DMS153 (cell line): ENCODE results near the gene SDR39U1.
A peak's percentile ranks its signal among the peaks of the same experiment; 100 is the strongest.

Experiments used
- DNase-seq: peaks from one replicate; lab custom pipeline; 2025; lab: John Stamatoyannopoulos, UW

Gene SDR39U1

DNA sequence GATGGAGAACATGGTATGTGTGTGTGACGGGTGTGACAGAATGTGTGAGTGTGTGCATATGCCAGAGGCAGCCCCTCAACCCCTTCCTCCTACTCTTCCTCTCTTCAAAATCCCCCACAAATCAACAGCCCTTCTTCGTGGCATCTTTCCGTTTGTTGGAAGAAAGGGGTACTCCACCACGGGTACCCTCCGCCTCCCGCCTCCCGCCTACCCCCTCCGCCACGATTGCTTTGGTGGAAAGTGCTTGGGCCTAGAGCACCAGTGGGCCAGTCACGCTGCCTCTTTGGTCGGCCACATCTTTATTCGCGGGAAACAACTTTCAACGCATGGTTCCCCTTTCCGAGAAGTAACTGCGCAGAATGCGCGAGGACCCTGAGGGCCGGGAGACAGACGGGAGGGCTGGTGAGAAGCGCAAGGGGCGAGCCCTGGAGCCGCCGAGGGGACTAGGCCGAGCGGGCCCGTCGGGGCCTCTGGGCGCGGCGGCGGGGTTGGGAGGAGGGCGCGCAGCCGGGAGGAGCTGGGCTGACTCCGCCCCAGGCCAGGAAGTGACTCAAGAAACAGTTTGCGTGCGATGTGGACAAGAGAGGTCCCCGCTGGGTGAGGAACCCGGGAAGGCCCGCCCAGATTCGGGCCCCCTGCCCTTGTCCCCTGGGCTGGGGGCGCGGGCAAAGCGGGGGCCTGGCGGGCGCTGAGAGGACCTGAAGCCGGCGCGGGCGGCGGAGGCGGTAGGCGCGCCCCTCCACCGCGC lies 13.0 kb downstream of the SDR39U1 start, which contains the start of the genes CBLN3 and KHNYN:
CBLN3 (minus strand) TSS at position 274 of the 748 bp plus-strand sequence. CDS start 614 bp downstream, outside the sequence.
KHNYN (plus strand) TSS at position 560 of the 748 bp plus-strand sequence. CDS start 777 bp downstream, outside the sequence.
- DNase-seq, result peak; percentile 76

DNA sequence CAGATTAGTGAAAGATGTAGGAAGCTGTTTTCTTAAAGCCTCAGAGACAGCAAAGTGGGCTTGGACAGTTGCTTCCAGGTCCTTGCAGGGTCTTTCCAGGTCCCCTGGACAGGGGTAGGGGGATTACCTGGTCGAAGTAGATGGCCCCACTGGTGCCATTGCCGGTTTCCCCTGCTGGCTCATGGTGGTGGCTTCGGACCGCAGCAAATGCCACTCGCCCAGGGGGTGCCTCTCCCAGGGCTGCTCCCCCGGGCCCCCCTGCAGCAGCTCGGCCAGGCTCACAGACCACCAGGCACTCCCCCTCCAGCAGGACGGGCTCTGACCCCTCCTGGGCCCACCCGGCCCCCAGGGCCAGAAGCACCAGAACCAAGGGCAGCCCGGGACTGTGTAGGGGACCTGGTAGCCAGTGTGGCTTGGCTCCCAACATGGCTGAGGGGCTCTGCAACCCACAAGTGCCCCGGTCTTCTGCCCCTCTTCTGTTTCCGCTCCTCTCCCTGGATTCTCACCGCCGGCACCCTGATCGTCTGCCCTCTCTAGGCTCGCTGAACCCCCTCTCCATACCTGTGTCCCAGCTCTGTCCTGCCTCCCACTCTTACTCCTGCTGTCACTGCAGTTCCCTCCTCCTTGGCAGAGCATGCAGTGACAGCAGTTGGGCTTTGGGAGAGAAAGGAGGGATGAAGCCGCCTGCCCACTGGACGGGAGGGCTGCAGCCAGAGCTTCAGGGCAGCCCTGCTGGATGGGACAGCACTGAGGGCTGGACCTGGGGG lies 13.8 kb downstream of the SDR39U1 start:
- DNase-seq, result no peak

DNA sequence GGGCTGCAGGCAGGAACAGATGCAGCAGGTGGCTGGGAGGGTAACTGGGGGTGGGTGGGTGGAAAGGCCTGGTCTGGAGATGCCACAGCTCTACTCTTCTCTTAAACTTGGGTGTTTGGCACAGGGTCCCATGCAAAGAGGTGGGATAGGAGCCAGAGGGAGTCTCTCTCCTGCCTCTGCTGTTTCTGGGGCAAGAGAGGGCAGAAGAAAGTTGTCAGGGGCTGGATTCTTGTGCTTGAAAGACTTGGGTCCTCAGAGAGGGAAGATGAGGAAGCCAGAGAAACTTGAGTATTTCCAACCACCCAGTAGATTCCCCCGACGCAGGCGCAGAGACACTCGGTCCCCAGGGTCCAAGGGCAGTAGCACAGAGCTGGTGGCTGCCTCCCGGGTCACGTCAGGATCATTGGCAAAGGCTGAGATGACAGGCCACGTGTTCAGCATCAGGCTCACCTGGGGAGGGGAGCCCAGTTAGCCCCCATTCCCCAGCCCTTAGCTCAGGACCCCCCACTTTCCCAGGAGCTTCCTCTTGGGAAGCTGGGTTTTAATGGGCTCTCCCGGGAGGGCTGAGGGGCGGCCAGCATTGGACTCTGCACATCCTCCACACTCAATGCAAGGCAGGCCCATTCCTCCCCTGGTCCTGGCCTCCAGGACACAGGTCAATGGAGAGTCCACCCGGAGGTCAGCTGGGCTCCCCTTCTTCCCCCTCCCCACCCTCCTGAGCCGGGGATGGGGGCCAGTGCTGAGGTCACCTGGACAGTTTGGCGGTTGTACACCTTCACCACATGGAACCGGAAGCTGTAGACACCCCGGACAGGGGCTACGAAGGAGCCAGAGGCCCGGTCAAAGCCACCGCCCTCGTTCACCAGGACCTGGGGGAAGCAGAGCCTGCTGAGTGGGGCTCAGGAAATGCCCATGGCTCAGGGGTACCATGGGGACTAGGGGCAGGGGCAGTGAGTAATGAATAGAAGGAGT lies 14.8 kb downstream of the SDR39U1 start:
- DNase-seq, result no peak

DNA sequence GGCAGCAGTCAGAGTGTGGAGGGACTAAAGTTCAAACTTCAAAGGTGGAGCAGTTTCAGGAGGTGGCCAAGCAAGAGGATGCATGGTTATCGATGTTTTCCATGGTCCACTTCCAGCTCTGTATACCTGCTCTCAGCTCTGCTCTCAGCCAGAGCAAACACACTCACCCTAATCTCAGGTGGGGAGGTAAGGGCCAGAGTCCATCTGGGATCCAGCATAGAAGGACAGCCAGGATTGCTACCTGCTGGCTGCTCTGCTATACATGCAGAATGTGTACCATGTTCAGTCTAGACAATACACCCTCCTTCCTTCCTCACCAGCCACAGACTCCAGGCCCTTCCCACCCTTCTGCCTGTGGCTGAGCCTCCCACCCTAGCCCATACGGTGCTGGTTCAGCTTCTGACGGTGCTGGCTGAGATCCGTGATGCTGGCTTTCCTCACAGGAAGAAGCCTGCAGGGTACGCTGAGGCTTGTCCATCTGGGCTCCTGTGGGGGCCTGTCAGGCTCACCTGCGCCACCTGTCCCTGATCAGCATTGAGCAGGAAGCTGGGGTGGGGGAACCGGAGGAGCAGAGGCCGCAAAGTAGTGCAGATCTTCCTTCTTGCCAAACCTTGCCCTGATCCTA lies 15.6 kb downstream of the SDR39U1 start:
- DNase-seq, result peak; percentile 6

DNA sequence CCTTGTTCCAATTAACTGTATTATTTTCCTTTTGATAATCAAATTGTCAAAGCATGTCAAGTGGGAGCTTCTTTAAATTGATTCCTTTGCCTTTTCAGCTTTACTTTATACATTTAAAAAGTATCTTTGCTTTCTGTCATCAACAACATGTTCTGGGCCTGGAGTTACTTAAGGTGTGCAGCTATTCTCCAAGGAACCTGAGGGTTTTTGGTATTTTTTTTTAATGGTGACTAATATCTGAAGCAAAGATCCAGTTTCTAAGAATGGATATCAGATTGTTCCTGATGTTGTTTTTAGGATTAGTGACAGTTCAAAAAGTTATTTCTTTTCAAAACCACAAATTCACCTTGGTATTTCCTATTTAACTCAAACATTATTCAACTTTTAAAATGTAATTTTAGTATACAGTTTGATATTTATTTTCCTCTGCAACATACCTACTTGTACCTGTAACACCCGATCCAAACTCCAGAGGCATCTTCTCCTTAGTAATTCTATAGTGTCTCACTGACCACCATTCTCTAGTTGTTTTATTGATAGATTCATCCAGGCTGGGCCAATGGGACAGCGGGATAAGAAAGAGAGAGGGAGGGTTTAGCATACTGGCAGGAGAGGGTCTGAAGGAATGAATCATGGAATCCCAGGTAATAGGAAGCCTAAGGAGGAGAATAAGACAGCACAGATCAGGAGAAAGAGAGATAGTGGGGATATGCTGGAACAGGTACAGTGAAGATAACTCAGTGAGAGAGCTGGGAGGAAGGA lies 16.2 kb downstream of the SDR39U1 start:
- DNase-seq, result no peak

DNA sequence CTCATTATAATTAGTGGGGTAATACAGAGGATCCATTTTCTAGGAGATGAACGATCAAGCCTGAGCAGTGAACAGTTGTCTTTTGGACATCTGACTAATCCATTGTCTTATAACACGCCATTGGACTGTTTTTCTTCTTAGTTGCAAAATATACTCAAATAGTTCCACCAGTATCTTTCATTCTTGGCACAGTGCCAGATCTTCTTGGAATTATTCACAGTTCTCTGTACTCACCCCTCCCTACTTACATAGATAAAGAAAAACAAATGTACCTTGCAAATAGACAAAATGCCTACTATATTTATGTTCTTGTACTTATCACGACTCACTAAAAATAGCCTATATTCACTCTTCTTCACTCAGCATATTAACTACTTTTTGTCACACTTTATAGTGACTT lies 16.9 kb downstream of the SDR39U1 start:
- no peak for DNase-seq

DNA sequence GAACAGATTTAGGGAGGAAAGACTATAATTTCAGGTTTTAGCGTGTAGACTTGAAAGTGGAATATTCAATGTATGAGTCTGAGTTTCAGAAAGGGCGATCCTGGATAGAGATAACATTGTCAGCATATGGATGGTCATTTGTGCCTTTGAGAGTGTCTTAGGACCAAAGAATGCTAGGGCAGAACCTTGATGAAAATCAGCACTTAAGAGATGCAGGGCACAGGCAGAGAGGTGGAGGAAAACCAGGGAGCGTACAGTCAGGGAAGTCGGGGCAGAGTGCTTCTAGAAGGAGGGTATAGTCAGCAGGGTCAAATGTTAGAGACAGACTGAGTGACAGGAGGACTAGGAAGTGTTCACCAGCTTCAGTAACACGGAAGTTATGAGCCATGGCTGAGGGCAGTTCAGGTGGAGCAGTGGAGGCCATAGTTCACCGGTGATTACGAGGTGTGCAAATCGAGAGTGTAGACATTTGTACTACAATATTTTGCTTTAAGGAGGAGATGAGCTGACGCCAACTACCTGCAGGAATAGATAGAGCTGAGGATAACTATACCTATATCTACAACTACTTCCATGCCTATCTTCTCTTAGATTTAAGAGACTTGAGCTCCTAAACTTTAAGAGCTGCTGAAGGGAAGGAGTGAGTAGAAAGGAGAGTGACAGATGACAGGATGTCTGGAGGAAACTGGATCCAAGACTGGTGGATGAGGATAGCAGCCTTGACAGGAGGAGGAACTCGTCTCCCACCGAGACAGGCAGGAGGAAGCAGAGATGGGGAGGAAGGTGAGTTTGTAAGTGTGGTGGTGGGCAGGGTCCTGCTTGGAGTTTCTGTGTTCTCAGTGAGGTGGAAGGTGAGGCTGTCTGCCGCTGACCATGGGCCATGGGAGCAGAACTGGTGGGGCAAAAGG lies 19.6 kb downstream of the SDR39U1 start:
- DNase-seq, result no peak

DNA sequence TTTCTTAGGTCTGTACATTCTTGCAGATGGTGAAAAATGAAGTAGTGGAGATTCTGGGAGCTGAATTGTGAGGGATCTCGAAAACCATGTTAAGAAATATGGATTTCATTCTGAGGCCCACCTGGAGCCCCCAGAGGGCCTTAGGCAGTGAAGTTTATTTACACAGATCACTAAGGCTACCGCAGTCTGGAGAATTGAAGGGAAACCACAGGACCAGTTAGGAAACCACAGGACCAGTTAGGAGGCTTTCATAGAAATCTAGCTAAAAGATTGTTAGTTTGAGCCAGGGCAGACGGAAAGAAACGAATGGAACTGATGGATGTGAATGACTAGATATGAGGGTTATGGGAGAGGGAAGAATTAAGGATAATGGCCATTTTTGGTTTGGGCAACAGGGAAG lies 20.3 kb downstream of the SDR39U1 start:
- no peak for DNase-seq

DNA sequence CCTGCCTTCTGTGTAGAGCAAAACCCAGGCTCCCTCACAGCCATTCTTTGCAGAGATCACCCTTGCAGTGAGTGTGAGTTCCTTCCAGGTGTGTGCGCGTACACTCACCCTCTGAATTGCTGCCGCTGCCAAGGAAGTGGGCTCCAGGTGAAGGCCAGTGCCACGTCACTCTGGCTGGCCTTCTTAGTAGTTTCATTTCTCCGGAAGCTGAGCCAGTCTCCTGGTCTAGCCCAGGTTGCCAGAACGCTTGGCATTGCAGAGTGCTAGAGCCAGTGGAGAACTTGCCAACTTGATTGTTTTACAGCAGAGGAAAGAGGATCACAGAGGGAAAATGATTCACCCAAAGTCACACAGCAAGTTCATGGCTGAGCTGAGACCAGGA lies 24.1 kb downstream of the SDR39U1 start:
- no peak for DNase-seq

DNA sequence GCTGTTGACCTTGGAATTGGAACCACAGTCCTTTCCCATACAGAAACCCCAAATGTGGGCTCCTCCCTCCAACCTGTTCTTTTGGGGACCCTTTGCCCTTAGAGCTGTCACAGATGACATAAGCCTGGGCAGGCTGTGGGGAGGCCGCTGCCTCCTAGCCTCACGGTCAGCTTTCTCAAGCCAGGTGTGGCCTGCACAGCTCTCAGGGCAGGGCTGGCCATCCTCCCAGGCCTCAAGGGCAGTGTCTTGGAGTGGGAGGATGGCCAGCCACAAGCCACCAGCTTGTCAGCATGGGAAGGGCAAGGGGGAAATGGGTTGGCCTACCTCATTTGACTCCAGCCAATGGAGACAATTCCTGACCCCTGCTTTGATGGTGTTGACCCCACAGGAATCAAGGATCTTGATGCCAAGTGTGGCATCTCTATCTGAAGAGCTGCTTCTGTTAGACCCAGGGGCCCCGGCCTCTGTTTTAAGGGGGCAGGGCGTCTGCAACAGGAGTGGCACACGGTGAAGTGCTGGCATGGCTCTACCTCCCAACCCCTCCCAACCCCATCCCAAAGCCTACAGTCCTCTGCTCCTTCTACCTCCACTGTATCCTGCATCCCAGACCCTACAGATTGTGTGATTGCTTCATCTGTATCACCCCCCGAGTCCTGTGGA lies 24.6 kb downstream of the SDR39U1 start:
- no peak for DNase-seq

DNA sequence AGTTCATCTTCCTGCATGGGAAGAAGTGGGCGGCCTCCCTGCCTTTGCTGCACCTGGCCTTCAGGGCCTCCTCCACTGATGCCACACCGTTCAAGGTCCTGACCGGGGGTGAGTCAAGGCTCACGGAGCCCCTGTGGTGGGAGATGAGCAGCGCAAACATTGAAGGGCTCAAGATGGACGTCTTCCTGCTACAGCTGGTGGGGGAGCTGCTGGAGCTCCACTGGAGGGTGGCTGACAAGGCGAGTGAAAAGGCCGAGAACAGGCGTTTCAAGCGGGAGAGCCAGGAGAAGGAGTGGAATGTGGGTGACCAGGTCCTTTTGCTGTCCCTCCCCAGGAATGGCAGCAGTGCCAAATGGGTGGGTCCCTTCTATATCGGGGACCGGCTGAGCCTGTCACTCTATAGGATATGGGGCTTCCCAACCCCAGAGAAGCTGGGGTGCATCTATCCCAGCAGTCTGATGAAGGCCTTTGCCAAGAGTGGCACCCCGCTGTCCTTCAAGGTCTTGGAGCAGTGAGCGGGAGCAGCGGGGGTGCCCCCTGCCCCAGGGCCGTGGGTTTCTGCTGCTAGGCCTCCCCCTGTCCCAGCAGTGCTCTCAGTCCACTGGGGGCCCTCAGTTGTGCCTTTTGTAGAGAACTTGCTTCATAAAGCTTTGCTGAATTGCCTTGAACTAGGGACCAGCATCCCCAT lies 25.5 kb downstream of the SDR39U1 start:
- no peak for DNase-seq

DNA sequence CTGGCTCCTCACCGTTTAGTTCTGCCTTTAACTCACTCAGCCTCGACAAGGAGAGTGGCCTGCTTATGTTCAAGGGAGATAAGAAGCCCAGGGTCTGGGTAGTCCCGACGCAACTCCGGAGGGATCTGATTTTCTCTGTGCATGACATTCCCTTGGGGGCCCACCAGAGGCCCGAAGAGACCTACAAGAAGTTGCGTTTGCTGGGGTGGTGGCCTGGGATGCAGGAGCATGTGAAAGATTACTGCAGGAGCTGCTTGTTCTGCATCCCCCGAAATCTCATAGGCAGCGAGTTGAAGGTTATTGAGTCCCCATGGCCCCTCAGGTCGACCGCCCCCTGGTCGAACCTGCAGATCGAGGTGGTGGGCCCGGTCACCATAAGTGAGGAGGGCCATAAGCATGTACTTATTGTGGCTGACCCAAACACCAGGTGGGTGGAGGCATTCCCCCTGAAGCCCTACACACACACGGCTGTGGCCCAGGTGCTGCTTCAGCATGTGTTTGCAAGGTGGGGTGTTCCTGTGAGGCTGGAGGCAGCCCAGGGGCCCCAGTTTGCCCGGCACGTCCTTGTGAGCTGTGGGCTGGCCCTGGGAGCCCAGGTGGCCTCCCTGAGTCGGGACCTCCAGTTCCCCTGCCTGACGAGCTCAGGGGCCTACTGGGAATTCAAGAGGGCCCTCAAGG lies 26.2 kb downstream of the SDR39U1 start:
- no peak for DNase-seq

DNA sequence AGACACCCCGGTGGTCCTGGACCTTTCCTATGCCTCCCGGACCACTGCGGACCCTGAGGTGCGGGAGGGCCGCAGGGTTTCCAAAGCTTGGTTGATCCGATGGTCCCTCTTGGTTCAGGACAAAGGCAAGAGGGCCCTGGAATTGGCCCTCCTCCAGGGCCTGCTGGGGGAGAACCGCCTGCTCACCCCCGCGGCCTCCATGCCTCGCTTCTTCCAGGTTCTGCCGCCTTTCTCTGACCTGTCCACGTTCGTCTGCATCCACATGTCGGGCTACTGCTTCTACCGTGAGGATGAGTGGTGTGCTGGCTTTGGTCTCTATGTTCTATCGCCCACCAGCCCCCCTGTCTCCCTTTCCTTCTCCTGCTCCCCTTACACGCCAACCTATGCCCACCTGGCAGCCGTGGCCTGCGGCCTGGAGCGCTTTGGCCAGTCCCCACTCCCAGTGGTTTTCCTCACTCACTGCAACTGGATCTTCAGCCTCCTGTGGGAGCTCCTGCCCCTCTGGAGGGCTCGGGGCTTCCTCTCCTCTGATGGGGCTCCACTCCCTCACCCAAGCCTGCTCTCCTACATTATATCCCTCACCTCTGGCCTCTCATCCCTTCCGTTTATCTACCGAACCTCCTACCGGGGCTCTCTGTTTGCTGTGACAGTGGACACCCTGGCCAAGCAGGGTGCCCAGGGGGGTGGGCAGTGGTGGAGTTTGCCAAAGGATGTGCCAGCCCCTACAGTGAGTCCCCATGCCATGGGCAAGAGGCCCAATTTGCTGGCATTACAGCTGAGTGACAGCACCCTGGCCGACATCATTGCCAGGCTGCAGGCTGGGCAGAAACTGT lies 26.9 kb downstream of the SDR39U1 start:
- no peak for DNase-seq

DNA sequence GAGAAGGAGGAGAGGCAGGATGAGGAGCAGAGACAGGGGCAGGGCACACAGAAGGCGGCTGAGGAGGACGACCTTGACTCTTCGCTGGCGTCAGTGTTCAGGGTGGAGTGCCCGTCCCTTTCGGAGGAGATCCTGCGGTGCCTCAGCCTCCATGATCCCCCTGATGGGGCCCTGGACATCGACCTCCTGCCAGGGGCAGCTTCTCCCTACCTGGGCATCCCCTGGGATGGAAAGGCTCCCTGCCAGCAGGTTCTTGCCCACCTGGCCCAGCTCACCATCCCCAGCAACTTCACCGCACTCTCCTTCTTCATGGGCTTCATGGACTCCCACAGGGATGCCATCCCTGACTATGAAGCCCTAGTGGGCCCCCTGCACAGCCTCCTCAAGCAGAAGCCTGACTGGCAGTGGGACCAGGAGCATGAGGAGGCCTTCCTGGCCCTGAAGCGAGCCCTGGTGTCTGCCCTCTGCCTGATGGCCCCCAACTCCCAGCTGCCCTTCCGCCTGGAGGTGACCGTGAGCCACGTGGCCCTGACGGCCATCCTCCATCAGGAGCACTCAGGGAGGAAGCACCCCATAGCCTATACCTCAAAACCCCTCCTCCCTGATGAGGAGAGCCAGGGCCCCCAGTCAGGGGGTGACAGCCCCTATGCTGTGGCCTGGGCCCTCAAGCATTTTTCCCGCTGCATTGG lies 27.7 kb downstream of the SDR39U1 start:
- DNase-seq, result no peak

DNA sequence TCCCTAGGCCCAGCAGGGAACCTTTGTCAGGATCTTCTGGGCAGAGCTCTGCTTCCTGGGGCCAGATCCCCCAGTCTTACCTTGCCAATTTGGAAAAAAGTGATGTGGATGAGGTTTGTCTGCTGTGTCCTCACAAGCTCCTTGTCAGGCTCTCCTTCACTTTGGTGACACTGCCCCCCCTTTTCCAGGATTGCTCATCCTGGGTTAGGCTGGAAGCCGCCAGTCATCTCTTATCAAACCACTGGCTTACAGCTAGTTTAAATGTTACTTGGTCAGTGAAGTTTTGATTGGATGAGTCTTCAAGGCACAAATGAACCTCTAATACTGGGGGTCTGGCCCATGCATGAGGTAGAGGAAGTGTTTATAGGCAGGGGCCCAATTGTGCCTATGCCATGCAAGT lies 28.5 kb downstream of the SDR39U1 start:
- DNase-seq, result no peak
